Caki2 (cell line): Measurements from ENCODE around the gene MAP3K1. TPM values are rescaled to one million over a fixed set of nuclear protein-coding genes. Genes with fewer than 3 reads are reported as not detected.

Source experiments
- DNase-seq: peaks from one replicate; pipeline ENCODE4 v3.0.0-alpha.2; 2015; ENCODE audit warnings: low read depth
- in situ Hi-C: cut with HindIII; loops from 2 replicates; pipeline ENCODE4 v1.10.0; 2016; ENCODE audit warnings: low sequenced_read_pairs, low pct_unique_long_range_greater_than_20kb, mixed read lengths
- total RNA-seq: library from RNA; depleted of rRNA; stranded (reverse); fragments of >200 nt; shearing (Covaris generic); gene quantifications from 2 replicates; pipeline ENCODE4 v1.2.3, GENCODE V29; 2014; ENCODE audit warnings: low replicate concordance

MAP3K1 gene
- total RNA-seq, 1 experiment from 2014 or later = 38.0 TPM

GRCh38 chr5:56873056-56873455 is 57.7 kb downstream of the MAP3K1 start:
- in situ Hi-C loops = no loop called here
- no peak for DNase-seq

GRCh38 chr5:56876327-56876726 is 61.0 kb downstream of the MAP3K1 start:
- in situ Hi-C loops = no loop called here
- DNase-seq = peak; percentile 64

GRCh38 chr5:56881571-56881970 is 66.2 kb downstream of the MAP3K1 start:
- in situ Hi-C loops = no loop called here
- no peak for DNase-seq

GRCh38 chr5:56893251-56893951 is 78.1 kb downstream of the MAP3K1 start:
- DNase-seq = no peak
- in situ Hi-C loops = no loop called here

- in situ Hi-C loops = no loop called here
- DNase-seq = no peak
These were observed 81.4 kb downstream of the MAP3K1 start for GRCh38 chr5:56896763-56897162.

- no peak for DNase-seq
- in situ Hi-C loops = no loop called here
These were observed 82.9 kb downstream of the MAP3K1 start for GRCh38 chr5:56898213-56898612.

GRCh38 chr5:56900395-56900794 is 85.0 kb downstream of the MAP3K1 start:
- in situ Hi-C loops = no loop called here
- no peak for DNase-seq

- DNase-seq = peak; percentile 41
- in situ Hi-C loops = no loop called here
These were observed 85.7 kb downstream of the MAP3K1 start for GRCh38 chr5:56900858-56901578.

- in situ Hi-C loops = no loop called here
- no peak for DNase-seq
These were observed 93.6 kb downstream of the MAP3K1 start for GRCh38 chr5:56908942-56909293.

- in situ Hi-C loops = no loop called here
- peak; percentile 93 for DNase-seq
These were observed 94.2 kb downstream of the MAP3K1 start, which contains the start of gene SETD9 for GRCh38 chr5:56909294-56910209. TSS of gene SETD9 (plus strand) at chr5:56909596. CDS start at chr5:56909646, 50 bp downstream.

- no peak for DNase-seq
- in situ Hi-C loops = no loop called here
These were observed 95.0 kb downstream of the MAP3K1 start for GRCh38 chr5:56910210-56910965.

- no peak for DNase-seq
- in situ Hi-C loops = no loop called here
These were observed 98.4 kb downstream of the MAP3K1 start for GRCh38 chr5:56913766-56914165.

- in situ Hi-C loops = no loop called here
- DNase-seq = no peak
These were observed 99.3 kb downstream of the MAP3K1 start for GRCh38 chr5:56914678-56915077.

- DNase-seq = no peak
- in situ Hi-C loops = no loop called here
These were observed 102.2 kb downstream of the MAP3K1 start for GRCh38 chr5:56917534-56917933.

- DNase-seq = no peak
- in situ Hi-C loops = no loop called here
These were observed 102.7 kb downstream of the MAP3K1 start for GRCh38 chr5:56918054-56918453.

GRCh38 chr5:56919942-56920662 is 104.8 kb downstream of the MAP3K1 start:
- in situ Hi-C loops = no loop called here
- no peak for DNase-seq

GRCh38 chr5:56922922-56923321 is 107.6 kb downstream of the MAP3K1 start:
- in situ Hi-C loops = no loop called here
- no peak for DNase-seq

GRCh38 chr5:56934325-56934724 is 119.0 kb downstream of the MAP3K1 start:
- in situ Hi-C loops = no loop called here
- DNase-seq = no peak
